Measurements from ENCODE around the gene ARPC5L. TPM values are rescaled to one million over a fixed set of nuclear protein-coding genes. Genes with fewer than 3 reads are reported as not detected.

The ARPC5L gene
- total and polyA plus RNA-seq, 2 of the 13 experiments (the other 11 are each of a cell fraction or from before 2014, with no cell fraction given): 29.9 to 33.8 TPM

DNA sequence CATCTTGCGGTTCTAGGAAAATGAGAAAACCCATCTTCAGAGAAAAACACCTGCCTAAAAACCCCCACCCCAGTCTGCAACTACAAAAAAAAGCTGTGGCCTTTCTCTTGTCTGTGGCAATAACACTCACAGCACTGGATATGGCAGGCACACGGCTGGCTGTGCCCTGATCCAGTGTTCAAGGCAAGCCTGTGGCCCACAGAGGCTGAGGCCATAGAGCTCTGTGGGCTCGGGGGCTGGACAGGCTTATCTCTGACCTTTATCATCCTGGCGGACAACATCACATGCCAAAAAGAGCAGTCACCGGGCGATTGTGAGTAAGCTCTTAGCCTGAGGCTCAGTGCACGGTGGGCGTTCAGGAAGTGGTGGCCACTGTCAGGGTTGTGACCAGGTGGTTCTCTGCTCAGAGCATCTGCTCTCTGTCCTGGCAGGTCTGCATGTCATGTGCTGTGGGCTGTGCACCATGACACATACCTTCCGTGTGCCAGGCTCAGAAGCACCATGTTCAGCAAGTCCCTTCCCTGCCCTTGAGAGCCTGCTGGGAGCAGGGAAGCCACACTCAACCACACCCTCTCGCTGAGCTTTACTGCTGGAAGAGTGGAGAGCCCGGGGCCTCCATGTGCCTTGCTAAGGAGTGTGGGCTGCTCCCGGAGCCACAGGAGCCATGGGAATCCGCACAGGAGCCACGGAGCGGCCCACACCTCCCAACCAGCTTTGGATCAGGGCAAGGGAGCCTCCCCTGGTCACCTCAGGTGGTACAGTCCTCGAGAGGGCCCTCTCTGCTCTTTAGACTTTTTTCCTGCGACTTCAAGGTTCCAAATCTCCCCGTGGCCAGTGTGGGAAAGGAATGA, 43.3 kb upstream of the ARPC5L start (continued):
- 0 out of 2 replicates have a peak, but pooled peaks have one; percentile 25 for TF ChIP-seq KMT2A (CRISPR knock-in tag; IDR thresholded peaks at IDR 0.05)
- TF ChIP-seq, protein P1, sequence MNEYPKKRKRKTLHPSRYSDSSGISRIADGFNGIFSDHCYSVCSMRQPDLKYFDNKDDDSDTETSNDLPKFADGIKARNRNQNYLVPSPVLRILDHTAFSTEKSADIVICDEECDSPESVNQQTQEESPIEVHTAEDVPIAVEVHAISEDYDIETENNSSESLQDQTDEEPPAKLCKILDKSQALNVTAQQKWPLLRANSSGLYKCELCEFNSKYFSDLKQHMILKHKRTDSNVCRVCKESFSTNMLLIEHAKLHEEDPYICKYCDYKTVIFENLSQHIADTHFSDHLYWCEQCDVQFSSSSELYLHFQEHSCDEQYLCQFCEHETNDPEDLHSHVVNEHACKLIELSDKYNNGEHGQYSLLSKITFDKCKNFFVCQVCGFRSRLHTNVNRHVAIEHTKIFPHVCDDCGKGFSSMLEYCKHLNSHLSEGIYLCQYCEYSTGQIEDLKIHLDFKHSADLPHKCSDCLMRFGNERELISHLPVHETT (CRISPR knock-in tag; conservative IDR thresholded peaks at IDR 0.05): no peak
- TF ChIP-seq ETV6 (CRISPR knock-in tag; conservative IDR thresholded peaks at IDR 0.05): no peak
- TF ChIP-seq TCF7L2 (IDR thresholded peaks at IDR 0.05; ENCODE audit: low read depth, low read length): no peak
- 0 out of 2 replicates have a peak, but pooled peaks have one; percentile 61 for TF ChIP-seq NFKB2 (CRISPR knock-in tag; IDR thresholded peaks at IDR 0.05; ENCODE audit: borderline replicate concordance)
- TF ChIP-seq EED (CRISPR knock-in tag; IDR thresholded peaks at IDR 0.05): 0 out of 2 replicates have a peak, but pooled peaks have one; percentile 32
- TF ChIP-seq ZBTB20 (CRISPR knock-in tag; IDR thresholded peaks at IDR 0.05; ENCODE audit: borderline replicate concordance, low read depth): peak; percentile 55; the same call in 1 of the 2 replicates
- TF ChIP-seq, protein P2, sequence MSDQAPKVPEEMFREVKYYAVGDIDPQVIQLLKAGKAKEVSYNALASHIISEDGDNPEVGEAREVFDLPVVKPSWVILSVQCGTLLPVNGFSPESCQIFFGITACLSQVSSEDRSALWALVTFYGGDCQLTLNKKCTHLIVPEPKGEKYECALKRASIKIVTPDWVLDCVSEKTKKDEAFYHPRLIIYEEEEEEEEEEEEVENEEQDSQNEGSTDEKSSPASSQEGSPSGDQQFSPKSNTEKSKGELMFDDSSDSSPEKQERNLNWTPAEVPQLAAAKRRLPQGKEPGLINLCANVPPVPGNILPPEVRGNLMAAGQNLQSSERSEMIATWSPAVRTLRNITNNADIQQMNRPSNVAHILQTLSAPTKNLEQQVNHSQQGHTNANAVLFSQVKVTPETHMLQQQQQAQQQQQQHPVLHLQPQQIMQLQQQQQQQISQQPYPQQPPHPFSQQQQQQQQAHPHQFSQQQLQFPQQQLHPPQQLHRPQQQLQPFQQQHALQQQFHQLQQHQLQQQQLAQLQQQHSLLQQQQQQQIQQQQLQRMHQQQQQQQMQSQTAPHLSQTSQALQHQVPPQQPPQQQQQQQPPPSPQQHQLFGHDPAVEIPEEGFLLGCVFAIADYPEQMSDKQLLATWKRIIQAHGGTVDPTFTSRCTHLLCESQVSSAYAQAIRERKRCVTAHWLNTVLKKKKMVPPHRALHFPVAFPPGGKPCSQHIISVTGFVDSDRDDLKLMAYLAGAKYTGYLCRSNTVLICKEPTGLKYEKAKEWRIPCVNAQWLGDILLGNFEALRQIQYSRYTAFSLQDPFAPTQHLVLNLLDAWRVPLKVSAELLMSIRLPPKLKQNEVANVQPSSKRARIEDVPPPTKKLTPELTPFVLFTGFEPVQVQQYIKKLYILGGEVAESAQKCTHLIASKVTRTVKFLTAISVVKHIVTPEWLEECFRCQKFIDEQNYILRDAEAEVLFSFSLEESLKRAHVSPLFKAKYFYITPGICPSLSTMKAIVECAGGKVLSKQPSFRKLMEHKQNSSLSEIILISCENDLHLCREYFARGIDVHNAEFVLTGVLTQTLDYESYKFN (CRISPR knock-in tag; conservative IDR thresholded peaks at IDR 0.05): peak; percentile 44
- no peak; the same call in 1 of the 2 replicates for TF ChIP-seq NR2C2 (CRISPR knock-in tag; IDR thresholded peaks at IDR 0.05; ENCODE audit: borderline replicate concordance)
- no peak; the same call in 1 of the 2 replicates for TF ChIP-seq HES4 (CRISPR knock-in tag; IDR thresholded peaks at IDR 0.05; ENCODE audit: borderline replicate concordance)
- 0 out of 2 replicates have a peak, but pooled peaks have one; percentile 28 for TF ChIP-seq ZNF782 (CRISPR knock-in tag; IDR thresholded peaks at IDR 0.05; ENCODE audit: borderline replicate concordance)
- TF ChIP-seq, protein P3, sequence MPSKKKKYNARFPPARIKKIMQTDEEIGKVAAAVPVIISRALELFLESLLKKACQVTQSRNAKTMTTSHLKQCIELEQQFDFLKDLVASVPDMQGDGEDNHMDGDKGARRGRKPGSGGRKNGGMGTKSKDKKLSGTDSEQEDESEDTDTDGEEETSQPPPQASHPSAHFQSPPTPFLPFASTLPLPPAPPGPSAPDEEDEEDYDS (CRISPR knock-in tag; IDR thresholded peaks at IDR 0.05): no peak
- TF ChIP-seq POLR2G (IDR thresholded peaks at IDR 0.05; ENCODE audit: low read depth, low read length): peak; percentile 61; the same call in 1 of the 2 replicates
- TF ChIP-seq ZNF460 (CRISPR knock-in tag; IDR thresholded peaks at IDR 0.05; ENCODE audit: borderline replicate concordance): no peak
- TF ChIP-seq RAD51 (IDR thresholded peaks at IDR 0.05; ENCODE audit: borderline replicate concordance): no peak
- TF ChIP-seq, protein P4, sequence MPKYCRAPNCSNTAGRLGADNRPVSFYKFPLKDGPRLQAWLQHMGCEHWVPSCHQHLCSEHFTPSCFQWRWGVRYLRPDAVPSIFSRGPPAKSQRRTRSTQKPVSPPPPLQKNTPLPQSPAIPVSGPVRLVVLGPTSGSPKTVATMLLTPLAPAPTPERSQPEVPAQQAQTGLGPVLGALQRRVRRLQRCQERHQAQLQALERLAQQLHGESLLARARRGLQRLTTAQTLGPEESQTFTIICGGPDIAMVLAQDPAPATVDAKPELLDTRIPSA (CRISPR knock-in tag; IDR thresholded peaks at IDR 0.05; ENCODE audit: borderline replicate concordance): no peak
- TF ChIP-seq, protein P5, sequence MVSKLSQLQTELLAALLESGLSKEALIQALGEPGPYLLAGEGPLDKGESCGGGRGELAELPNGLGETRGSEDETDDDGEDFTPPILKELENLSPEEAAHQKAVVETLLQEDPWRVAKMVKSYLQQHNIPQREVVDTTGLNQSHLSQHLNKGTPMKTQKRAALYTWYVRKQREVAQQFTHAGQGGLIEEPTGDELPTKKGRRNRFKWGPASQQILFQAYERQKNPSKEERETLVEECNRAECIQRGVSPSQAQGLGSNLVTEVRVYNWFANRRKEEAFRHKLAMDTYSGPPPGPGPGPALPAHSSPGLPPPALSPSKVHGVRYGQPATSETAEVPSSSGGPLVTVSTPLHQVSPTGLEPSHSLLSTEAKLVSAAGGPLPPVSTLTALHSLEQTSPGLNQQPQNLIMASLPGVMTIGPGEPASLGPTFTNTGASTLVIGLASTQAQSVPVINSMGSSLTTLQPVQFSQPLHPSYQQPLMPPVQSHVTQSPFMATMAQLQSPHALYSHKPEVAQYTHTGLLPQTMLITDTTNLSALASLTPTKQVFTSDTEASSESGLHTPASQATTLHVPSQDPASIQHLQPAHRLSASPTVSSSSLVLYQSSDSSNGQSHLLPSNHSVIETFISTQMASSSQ (IDR thresholded peaks at IDR 0.05; ENCODE audit: low read depth): no peak
- TF ChIP-seq, protein P5 (CRISPR knock-in tag; IDR thresholded peaks at IDR 0.05; ENCODE audit: borderline replicate concordance): peak; percentile 51; the same call in 1 of the 2 replicates
